Thoracic aorta (tissue), 2 donors: ENCODE data around the gene UIMC1. TPM values are rescaled to one million over a fixed set of nuclear protein-coding genes. Genes with fewer than 3 reads are reported as not detected.

Source experiments
- ATAC-seq: fragments of 150-250 bp; one replicate; pipeline ENCODE4 v1.8.0; 2017; ENCODE audit warnings: low read depth; ENCODE audit not compliant: insufficient number of reproducible peaks, low FRiP score
- DNase-seq: peaks from one replicate; pipeline ENCODE4 v3.0.0-alpha.2; 2020; ENCODE audit warnings: low spot score
- H3K27ac ChIP-seq, 2 donors: fragments of 200-600 bp; sonication (generic); 1 replicate in 1 of 2; 2 replicates in 1 of 2; pipeline ENCODE4 v1.5.1; 2016; ENCODE audit warnings: mild to moderate bottlenecking in 2 of 2, moderate library complexity in 2 of 2
- H3K27me3 ChIP-seq: fragments of 200-600 bp; sonication (generic); replicated peaks from 2 replicates; pipeline ENCODE4 v1.6.0; 2016; ENCODE audit warnings: mild to moderate bottlenecking; ENCODE audit not compliant: insufficient read depth
- H3K36me3 ChIP-seq: fragments of 200-600 bp; sonication (generic); one replicate; pipeline ENCODE4 v1.5.1; 2016
- H3K4me1 ChIP-seq, 2 donors: fragments of 200-600 bp; sonication (generic); 1 replicate in 1 of 2; 2 replicates in 1 of 2; pipeline versions ENCODE4 v1.5.1 to v1.6.0; 2016; ENCODE audit warnings: low read depth in 2 of 2, mild to moderate bottlenecking in 1 of 2; ENCODE audit not compliant: control insufficient read depth in 1 of 2
- H3K4me3 ChIP-seq: fragments of 200-600 bp; sonication (generic); 2 replicates; pipeline ENCODE4 v1.5.1; 2016; ENCODE audit warnings: mild to moderate bottlenecking
- H3K9me3 ChIP-seq: fragments of 200-600 bp; sonication (generic); 2 replicates; pipeline ENCODE4 v1.5.1; 2016
- CTCF ChIP-seq: fragments of 200-600 bp; sonication (generic); IDR thresholded peaks from one replicate; pipeline ENCODE4 v1.5.1; 2019; ENCODE audit warnings: antibody characterized with exemption
- total RNA-seq, 2 donors: library from RNA; depleted of rRNA; stranded (reverse); fragments of >200 nt; gene quantifications; one replicate each; pipeline versions ENCODE4 v1.1.0 to v1.2.3, GENCODE V29; 2016

The UIMC1 gene
- total RNA-seq, 2 donors from 2014 or later = 27.3 to 40.9 TPM

- no peak for TF ChIP-seq CTCF
- no peak overlapping the region for H3K4me3 ChIP-seq
- H3K27me3 ChIP-seq = no peaks in the 10 kb centered on the region
- no peak overlapping the region for H3K27ac ChIP-seq
- no peaks in the 10 kb centered on the region for H3K36me3 ChIP-seq
- no peaks in the 10 kb centered on the region for H3K4me1 ChIP-seq
- DNase-seq = no peak
- H3K9me3 ChIP-seq = no peaks in the 10 kb centered on the region
- ATAC-seq = no peak
Observed at GRCh38 chr5:176886336-176887251, 120.0 kb downstream of the UIMC1 start.

- Histone ChIP-seq H3K27me3 (no peaks in the 10 kb centered on the region), H3K27ac (no peak overlapping the region), H3K4me1 (no peaks in the 10 kb centered on the region), H3K9me3 (no peaks in the 10 kb centered on the region), H3K4me3 (no peak overlapping the region), H3K36me3 (no peaks in the 10 kb centered on the region)
- DNase-seq = no peak
- no peak for ATAC-seq
- TF ChIP-seq CTCF = no peak
Observed at GRCh38 chr5:176884571-176884890, 122.0 kb downstream of the UIMC1 start.

GRCh38 chr5:176883700-176884570 lies 122.6 kb downstream of the UIMC1 start:
- no peak for ATAC-seq

GRCh38 chr5:176882567-176882903 lies 124.0 kb downstream of the UIMC1 start:
- Histone ChIP-seq H3K9me3 (no peaks in the 10 kb centered on the region), H3K4me3 (no peak overlapping the region)

More at GRCh38 chr5:176883700-176884570, 122.6 kb downstream of the UIMC1 start:
- Histone ChIP-seq H3K27me3 (no peaks in the 10 kb centered on the region), H3K9me3 (no peaks in the 10 kb centered on the region), H3K4me1 (no peaks in the 10 kb centered on the region), H3K27ac (no peak overlapping the region), H3K36me3 (no peaks in the 10 kb centered on the region), H3K4me3 (no peak overlapping the region)
- DNase-seq = no peak
- no peak for TF ChIP-seq CTCF

More at GRCh38 chr5:176882567-176882903, 124.0 kb downstream of the UIMC1 start:
- TF ChIP-seq CTCF = no peak
- Histone ChIP-seq H3K27ac (no peak overlapping the region), H3K27me3 (no peaks in the 10 kb centered on the region), H3K36me3 (no peaks in the 10 kb centered on the region), H3K4me1 (no peaks in the 10 kb centered on the region)
- ATAC-seq (no peak), DNase-seq (no peak)
